HG03342 (cell line): ENCODE data around the gene MRC2.
"Not testable (repeated sequence)": the region's sequence is repeated elsewhere in the genome, so short reads cannot be mapped to it uniquely, and the experiment has no call there.

Source experiments
- ATAC-seq: cut with Tn5 transposase; IDR thresholded peaks from one replicate; pipeline ENCODE4 v1.9.1; 2021; ENCODE audit warnings: mild to moderate bottlenecking, moderate library complexity; ENCODE audit not compliant: unreplicated experiment

Gene MRC2

DNA sequence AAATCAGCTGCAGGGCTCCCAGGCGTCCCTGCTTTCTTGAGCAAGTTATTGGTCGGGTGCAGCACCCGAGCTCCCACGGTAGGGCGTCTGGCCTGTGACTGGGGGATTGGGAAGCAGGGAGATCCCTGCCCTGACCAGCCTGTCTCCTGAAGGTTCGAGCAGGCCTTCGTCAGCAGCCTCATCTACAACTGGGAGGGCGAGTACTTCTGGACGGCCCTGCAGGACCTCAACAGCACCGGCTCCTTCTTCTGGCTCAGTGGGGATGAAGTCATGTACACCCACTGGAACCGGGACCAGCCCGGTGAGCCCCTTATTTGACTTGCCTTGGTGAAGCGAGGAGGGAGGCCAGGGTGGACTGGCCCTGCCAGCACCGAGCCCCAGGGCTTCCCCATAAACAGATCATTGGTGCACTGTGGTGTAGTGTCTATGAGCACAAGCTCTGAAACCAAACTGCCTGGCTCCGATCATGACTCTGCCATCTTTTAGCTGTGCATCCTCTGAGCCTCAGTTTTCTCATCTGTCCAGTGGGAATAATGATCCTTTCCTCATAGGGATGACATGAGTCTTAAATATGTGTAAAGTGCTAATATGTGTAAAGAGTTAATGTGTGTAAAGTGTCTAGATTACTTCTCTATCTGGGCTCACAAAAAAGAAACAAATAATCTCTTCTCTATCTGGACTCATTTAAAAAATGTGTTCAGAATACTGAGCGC lies 48.9 kb downstream of the MRC2 start:
- ATAC-seq, result no peak

GRCh38 chr17:62676952-62677596 lies 49.6 kb downstream of the MRC2 start:
- ATAC-seq, result no peak

- ATAC-seq, result no peak
Measured at GRCh38 chr17:62678214-62678919, 50.9 kb downstream of the MRC2 start.

DNA sequence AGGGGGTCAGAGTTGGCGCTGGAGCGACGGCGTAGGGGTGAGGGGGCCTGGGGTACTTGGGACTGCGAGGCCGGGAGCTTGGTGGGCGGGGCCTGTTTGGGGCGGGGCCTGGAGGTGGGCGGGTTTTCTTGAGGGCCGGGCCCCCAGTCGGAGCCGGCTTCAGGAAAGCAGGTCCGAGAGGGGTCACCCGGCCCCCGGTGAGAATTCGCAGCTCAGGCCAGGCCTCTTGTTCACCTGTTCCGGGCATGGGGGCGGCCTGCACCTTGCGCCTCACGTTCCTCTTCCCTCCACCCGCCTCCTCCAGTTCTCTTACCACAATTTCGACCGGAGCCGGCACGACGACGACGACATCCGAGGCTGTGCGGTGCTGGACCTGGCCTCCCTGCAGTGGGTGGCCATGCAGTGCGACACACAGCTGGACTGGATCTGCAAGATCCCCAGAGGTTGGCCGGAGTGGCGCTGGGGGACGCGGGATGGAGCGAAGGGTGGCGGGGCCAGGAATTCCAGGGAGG lies 52.5 kb downstream of the MRC2 start:
- ATAC-seq, result no peak

- no peak for ATAC-seq
Measured at GRCh38 chr17:62680541-62681052, 53.1 kb downstream of the MRC2 start.

DNA sequence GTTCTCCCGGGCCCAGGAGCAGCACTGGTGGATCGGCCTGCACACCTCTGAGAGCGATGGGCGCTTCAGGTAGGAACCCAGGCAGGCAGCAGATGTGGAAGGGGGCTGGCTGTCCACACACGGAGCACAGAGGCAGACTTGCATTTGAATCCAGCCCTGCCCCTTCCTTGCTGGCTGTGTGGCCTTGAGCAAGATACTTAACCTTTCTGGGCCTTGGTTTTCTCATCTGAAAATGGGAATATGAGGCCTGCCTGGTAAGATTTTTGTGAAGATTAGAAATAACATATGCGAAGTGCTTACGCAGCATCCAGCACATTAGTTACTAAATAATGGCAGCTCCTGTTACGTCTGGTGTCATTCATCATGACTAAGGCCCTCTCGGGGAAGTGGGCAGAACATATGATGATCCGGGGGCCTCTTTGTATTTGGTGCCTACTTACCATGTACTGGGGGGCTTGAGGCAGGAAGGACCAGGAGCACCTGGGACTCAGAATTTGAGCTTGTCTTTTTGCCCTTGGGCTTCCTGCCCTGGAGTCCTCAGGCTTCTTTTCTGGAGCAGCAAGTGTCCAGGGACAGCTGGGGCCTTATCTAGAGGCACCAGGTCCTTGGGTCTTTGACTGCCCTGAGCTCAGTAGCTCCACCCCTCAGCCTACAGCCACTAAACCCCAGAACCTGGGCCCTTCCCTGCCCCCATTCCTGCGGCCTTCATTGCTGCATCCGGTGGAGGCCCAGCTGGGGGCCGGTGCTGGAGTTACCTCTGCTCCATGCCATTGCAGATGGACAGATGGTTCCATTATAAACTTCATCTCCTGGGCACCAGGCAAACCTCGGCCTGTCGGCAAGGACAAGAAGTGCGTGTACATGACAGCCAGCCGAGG lies 53.8 kb downstream of the MRC2 start:
- ATAC-seq, result no peak

- no peak for ATAC-seq
Measured at GRCh38 chr17:62681939-62682381, 54.5 kb downstream of the MRC2 start.

GRCh38 chr17:62684179-62684578 lies 56.7 kb downstream of the MRC2 start:
- no peak for ATAC-seq

GRCh38 chr17:62687997-62688396 lies 60.5 kb downstream of the MRC2 start:
- ATAC-seq, result no peak

DNA sequence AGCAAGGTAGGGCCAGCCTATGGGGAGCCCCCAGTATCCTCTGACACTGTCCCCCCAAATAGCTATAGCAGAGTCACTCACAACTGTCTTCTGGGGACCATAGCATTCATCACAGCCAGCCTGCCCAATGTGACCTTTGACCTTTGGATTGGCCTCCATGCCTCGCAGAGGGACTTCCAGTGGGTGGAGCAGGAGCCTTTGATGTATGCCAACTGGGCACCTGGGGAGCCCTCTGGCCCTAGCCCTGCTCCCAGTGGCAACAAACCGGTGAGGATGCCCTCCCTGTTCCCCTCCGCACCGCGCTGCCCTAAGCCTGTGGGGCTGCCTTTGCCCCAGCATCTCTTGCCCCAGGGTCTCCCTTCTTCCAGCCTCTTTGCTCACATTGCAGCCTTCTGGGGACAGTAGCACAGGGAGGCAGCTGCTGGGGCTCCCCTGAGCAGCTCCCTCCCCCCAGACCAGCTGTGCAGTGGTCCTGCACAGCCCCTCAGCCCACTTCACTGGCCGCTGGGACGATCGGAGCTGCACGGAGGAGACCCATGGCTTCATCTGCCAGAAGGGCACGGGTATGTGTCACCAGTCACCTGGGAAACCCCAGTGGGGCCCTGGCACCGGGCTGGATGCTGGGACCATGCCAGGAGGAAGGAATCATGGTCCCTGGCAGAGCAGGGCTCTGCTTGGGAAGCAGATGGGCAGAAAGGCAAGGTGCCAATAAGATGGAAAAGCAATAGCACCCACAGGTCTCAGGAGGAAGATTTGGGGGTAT lies 61.1 kb downstream of the MRC2 start:
- ATAC-seq, result no peak

DNA sequence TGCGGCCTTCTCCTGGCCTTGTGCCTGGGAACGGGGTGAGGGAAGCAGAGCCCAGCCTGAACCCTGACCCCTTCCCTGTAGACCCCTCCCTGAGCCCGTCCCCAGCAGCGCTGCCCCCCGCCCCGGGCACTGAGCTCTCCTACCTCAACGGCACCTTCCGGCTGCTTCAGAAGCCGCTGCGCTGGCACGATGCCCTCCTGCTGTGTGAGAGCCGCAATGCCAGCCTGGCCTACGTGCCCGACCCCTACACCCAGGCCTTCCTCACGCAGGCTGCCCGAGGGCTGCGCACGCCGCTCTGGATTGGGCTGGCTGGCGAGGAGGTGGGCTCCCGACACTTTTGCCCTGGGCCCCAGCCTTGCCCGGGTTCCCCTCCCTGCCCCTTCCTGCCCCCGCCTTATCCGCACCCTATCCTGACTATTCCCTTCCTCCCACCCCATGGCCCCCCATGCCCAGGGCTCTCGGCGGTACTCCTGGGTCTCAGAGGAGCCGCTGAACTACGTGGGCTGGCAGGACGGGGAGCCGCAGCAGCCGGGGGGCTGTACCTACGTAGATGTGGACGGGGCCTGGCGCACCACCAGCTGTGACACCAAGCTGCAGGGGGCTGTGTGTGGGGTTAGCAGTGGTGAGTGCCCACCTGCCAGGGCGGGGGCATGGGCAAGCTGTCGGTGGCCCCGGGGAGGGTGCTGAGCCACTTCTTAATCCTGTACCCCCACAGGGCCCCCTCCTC lies 62.1 kb downstream of the MRC2 start:
- ATAC-seq, result no peak

GRCh38 chr17:62690168-62690897 lies 62.9 kb downstream of the MRC2 start:
- ATAC-seq, result no peak

DNA sequence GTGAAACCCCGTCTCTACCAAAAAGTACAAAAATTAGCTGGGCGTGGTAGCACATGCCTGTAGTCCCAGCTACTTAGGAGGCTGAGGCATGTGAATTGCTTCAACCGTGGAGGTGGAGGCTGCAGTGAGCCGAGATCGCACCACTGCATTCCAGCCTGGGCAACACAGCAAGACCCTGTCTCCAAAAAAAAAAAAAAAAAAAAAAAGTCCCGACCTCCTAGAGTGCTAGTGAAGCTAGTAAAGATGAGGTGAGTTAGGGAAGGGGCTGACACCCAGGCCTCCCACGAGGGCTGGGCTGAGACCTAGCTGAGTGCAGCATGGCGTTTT lies 64.1 kb downstream of the MRC2 start:
- not testable (repeated sequence) for ATAC-seq

GRCh38 chr17:62692159-62692651 lies 64.7 kb downstream of the MRC2 start:
- no peak for ATAC-seq

DNA sequence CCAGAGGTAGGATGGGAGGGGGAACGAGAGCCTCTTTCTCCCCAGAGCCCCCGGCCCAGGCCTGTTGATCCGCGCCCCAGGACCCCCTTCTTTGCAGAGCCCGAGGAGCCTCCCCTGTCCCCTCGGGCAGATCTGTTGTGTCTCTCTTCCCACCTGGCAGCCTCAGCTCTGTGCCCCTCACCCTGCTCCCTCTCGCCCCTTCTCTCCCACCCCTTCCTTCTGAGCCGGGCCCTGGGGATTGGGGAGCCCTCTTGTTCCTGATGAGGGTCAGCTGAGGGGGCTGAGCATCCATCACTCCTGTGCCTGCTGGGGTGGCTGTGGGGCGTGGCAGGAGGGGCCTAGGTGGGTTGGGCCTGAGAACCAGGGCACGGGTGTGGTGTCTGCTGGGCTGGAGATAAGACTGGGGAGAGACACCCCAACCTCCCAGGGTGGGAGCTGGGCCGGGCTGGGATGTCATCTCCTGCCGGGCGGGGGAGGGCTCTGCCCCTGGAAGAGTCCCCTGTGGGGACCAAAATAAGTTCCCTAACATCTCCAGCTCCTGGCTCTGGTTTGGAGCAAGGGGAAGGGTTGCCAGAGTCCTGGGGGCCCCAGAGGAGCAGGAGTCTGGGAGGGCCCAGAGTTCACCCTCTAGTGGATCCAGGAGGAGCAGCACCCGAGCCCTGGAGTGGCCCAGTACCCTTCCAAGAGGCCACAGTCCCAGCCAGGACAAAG lies 65.4 kb downstream of the MRC2 start:
- no peak for ATAC-seq

- no peak for ATAC-seq
Measured at GRCh38 chr17:62693616-62694409, 66.3 kb downstream of the MRC2 start.
